Stimulated activated effector memory CD8-positive, alpha-beta T cell treated with anti-CD3 and anti-CD28 coated beads, Interleukin-12 subunit alpha, Interleukin-12 subunit beta, amount 100 ng/mL, for 72 hours (primary cell): ENCODE measurements around the gene OR10C1.
"Not testable (repeated sequence)": the region's sequence is repeated elsewhere in the genome, so short reads cannot be mapped to it uniquely, and the experiment has no call there.

Experiments used
- ATAC-seq: fragments of 150-1000 bp; cut with Tn5 transposase; 2 replicates; pipeline ENCODE4 v1.10.0; 2021
- DNase-seq, 2 donors: peaks; one replicate each; pipeline ENCODE4 v3.0.0; 2021 to 2022; ENCODE audit warnings: low spot score in 2 of 2
- H3K27ac Mint-ChIP-seq: one replicate; pipeline ENCODE4 v1.8.0; 2022; ENCODE audit warnings: mild to moderate bottlenecking, mixed read lengths
- H3K36me3 Mint-ChIP-seq: one replicate; pipeline ENCODE4 v1.8.0; 2022; ENCODE audit warnings: mild to moderate bottlenecking, mixed read lengths
- H3K4me1 Mint-ChIP-seq: one replicate; pipeline ENCODE4 v1.8.0; 2022; ENCODE audit warnings: mixed read lengths
- H3K4me3 Mint-ChIP-seq: one replicate; pipeline ENCODE4 v1.8.0; 2022; ENCODE audit warnings: mild to moderate bottlenecking, mixed read lengths
- H3K9me3 Mint-ChIP-seq: one replicate; pipeline ENCODE4 v1.8.0; 2022; ENCODE audit warnings: mixed read lengths

OR10C1 gene

GRCh38 chr6:29439006-29439405, at the start of gene OR10C1:
Gene OR10C1 (plus strand): TSS chr6:29439306. CDS start chr6:29440016, 710 bp downstream.
- no peaks in the 10 kb centered on the region for H3K9me3 Mint-ChIP-seq
- no peak within 1 kb of the TSS for H3K27ac Mint-ChIP-seq
- no peak for DNase-seq
- no peaks in the 10 kb centered on the region for H3K4me1 Mint-ChIP-seq
- no peak for ATAC-seq
- no peaks in the 10 kb centered on the region for H3K36me3 Mint-ChIP-seq
- H3K4me3 Mint-ChIP-seq = no peak within 1 kb of the TSS

GRCh38 chr6:29395331-29395730, 43.8 kb upstream of the OR10C1 start, which contains the start of gene OR12D2:
Gene OR12D2 (plus strand): TSS chr6:29395631. CDS start chr6:29396700, 1,069 bp downstream.
- Mint-ChIP-seq H3K4me3 (no peak within 1 kb of the TSS), H3K36me3 (no peaks in the 10 kb centered on the region), H3K27ac (no peak within 1 kb of the TSS), H3K9me3 (no peaks in the 10 kb centered on the region), H3K4me1 (no peaks in the 10 kb centered on the region)
- ATAC-seq (no peak), DNase-seq (no peak)

DNA sequence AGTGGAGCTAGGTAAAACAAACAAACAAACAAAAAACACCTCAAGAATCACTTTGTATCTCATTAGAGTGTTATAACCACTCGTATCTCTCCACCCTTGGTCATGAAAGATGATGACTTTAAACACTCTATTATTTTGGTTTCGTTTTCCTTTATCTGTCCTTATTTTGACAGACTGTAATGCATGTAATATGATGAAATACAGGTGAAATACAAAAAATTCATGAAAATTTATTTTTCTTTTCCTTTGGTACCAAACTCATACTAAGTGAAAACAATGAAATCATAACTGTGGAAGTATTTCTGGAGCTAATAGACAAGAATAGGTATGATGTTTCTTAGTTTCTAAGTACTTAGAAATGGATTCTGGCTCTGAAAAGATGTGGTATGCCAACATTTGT, 39.6 kb upstream of the OR10C1 start:
- DNase-seq (no peak), ATAC-seq (no peak)
- Mint-ChIP-seq H3K9me3 (no peaks in the 10 kb centered on the region), H3K4me3 (no peak overlapping the region), H3K36me3 (no peaks in the 10 kb centered on the region), H3K27ac (no peak overlapping the region), H3K4me1 (no peaks in the 10 kb centered on the region)

GRCh38 chr6:29403801-29404200, 35.3 kb upstream of the OR10C1 start:
- DNase-seq = no peak
- Mint-ChIP-seq H3K36me3 (no peaks in the 10 kb centered on the region), H3K4me1 (no peaks in the 10 kb centered on the region), H3K9me3 (no peaks in the 10 kb centered on the region), H3K27ac (no peak overlapping the region), H3K4me3 (no peak overlapping the region)
- no peak for ATAC-seq

DNA sequence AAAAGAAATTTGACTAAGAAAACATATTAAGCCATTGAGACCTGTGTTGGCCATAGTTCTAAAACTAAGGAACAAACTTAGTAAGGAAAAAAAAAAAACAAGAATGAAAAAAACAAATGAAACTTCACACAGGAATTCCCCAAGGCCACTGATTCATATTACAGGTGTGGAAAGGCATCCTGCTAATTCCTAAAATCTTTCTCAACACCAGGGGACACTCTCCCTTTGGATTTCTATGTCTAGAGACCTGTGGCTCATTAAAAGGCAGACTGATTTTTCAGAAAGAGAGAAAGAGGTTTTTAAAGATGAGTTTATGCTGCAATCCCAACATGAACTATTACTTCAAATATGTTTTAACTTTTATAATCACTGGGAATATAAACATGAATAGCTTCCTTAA, 24.5 kb upstream of the OR10C1 start, which contains the start of gene OR12D1:
OR12D1 (plus strand) TSS at position 341 of the 400 bp plus-strand sequence.
- DNase-seq = no peak
- Mint-ChIP-seq H3K27ac (no peak within 1 kb of the TSS), H3K9me3 (peaks cover 6% of the 10 kb centered on the region), H3K4me3 (no peak within 1 kb of the TSS), H3K4me1 (no peaks in the 10 kb centered on the region), H3K36me3 (no peaks in the 10 kb centered on the region)
- ATAC-seq = no peak

DNA sequence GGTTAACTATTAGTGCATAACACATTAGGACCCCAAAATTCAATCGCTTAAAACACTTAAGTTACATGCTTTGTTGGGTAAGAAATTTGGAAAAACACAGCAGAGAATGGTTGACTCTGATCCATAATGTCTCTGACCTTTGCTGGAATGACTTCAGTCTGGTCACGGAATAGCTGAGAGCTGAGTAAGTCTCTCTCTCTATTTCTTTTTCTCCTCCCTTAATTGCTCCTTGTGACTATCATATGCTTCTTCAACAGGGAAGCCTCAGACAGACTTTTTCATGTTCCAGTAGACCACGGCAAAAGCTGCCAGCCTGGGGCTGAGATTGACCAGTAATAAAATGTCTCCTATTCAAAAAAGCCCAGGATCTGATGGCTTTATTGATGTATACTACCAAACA, 19.6 kb upstream of the OR10C1 start:
- Mint-ChIP-seq H3K4me1 (no peaks in the 10 kb centered on the region), H3K36me3 (no peaks in the 10 kb centered on the region), H3K4me3 (no peak overlapping the region), H3K9me3 (no peaks in the 10 kb centered on the region), H3K27ac (no peak overlapping the region)
- no peak for DNase-seq
- no peak for ATAC-seq

GRCh38 chr6:29424168-29424567, 14.9 kb upstream of the OR10C1 start:
- no peaks in the 10 kb centered on the region for H3K4me1 Mint-ChIP-seq
- no peak overlapping the region for H3K4me3 Mint-ChIP-seq
- DNase-seq (no peak), ATAC-seq (no peak)
- H3K9me3 Mint-ChIP-seq = no peaks in the 10 kb centered on the region
- no peak overlapping the region for H3K27ac Mint-ChIP-seq
- no peaks in the 10 kb centered on the region for H3K36me3 Mint-ChIP-seq

DNA sequence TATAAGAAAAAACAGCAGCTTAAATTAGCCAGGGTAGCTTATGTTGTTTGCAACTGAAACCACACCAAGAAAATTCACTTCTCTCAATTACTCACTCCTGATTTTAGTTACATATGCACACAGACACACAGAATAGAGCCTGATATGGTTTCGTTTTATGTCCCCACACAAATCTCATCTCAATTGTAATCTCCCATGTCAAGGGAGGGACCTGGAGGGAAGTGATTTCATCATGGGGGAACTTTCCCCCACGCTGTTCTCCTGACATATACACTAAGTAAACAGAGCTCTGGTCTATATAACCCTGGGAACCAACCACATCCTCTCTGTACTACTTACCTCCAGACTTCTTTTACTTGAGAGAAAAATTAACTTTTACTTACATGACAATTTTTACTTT, 14.5 kb upstream of the OR10C1 start:
- ATAC-seq = peak; percentile 65

DNA sequence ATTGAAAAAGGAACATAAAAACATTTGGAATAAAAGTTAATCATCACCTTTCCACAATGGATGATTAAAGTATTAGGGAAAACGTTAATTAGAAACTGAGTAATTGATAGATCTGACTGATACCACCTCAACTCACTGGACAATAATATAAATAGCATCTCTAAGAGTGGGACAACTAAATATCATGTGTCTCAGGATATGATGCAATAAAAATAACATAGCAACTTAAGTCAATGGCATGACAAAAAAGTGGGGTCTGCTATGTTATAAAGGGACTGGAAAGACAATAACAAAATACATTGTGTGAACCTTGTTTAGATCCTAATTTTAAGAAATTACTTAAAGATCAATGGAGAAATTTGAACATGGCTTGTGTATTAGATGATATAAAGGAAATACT, 14.0 kb upstream of the OR10C1 start:
- ATAC-seq = no peak
- Mint-ChIP-seq H3K4me3 (no peak overlapping the region), H3K9me3 (no peaks in the 10 kb centered on the region), H3K27ac (no peak overlapping the region), H3K36me3 (no peaks in the 10 kb centered on the region), H3K4me1 (no peaks in the 10 kb centered on the region)
- DNase-seq = no peak

More for the DNA sequence above, 14.5 kb upstream of the OR10C1 start:
- DNase-seq = no peak
- Mint-ChIP-seq H3K27ac (no peak overlapping the region), H3K9me3 (no peaks in the 10 kb centered on the region), H3K4me1 (no peaks in the 10 kb centered on the region), H3K36me3 (no peaks in the 10 kb centered on the region), H3K4me3 (no peak overlapping the region)

DNA sequence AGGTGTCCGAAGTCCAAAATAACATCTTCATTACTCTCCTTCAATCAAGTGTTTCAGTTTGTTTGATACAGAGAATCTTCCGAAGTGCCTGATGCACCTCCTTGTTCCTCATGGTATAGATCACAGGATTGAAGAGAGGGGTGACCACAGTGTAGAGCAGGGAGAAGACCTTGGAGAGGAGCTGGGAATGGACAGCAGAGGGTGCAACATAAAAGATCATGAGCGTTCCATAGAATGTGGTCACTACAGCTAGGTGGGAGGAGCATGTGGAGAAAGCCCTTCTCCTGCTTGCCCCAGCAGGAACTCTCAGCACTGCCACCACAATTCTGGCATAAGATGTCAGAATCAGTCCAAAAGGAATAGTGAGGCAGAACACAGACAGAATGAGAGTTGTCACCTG, 12.5 kb upstream of the OR10C1 start:
- Mint-ChIP-seq H3K9me3 (no peaks in the 10 kb centered on the region), H3K36me3 (no peaks in the 10 kb centered on the region), H3K27ac (no peak overlapping the region), H3K4me1 (no peaks in the 10 kb centered on the region), H3K4me3 (no peak overlapping the region)
- no peak for ATAC-seq
- no peak for DNase-seq

DNA sequence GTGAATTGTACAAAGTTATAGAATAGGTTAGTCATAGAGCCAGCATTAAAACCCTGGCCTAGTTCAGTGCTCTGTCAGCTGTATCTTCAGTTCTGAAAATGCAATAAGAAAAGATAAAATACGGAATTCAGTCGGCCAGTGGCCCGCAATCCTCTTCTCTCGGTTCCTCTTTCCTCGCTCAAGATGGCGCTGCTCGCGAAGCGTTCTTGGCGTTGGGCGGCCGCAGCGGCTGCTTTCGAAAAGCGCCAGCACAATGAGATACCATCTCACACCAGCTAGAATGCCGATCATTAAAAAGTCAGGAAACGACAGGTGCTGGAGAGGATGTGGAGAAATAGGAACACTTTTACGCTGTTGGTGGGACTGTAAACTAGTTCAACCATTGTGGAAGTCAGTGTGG, 2.4 kb upstream of the OR10C1 start:
- not testable (repeated sequence) for H3K9me3 Mint-ChIP-seq, DNase-seq, H3K36me3 Mint-ChIP-seq, H3K27ac Mint-ChIP-seq, H3K4me1 Mint-ChIP-seq, H3K4me3 Mint-ChIP-seq, ATAC-seq

DNA sequence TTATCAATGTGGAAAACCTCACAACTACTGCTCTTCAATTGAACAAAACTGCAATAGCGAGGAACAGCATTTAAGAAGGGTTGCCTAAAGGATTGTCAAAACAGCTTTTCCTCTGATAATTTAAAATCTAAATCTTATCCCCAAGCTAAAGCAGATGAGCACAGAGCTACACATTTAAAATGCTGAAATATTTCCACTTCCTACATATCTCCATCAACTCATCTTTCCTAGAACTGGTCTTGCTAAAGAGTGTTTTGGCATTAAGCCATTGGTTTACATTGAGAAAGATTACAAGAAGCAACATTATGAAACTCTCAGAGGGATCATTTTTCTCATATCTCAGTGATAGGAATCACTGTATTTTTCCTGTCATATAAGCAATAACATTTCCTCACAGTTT, 3.6 kb downstream of the OR10C1 start:
- no peaks in the 10 kb centered on the region for H3K36me3 Mint-ChIP-seq
- DNase-seq (no peak), ATAC-seq (no peak)
- no peaks in the 10 kb centered on the region for H3K9me3 Mint-ChIP-seq
- no peak overlapping the region for H3K27ac Mint-ChIP-seq
- H3K4me1 Mint-ChIP-seq = no peaks in the 10 kb centered on the region
- H3K4me3 Mint-ChIP-seq = no peak overlapping the region

GRCh38 chr6:29444031-29444430, 4.9 kb downstream of the OR10C1 start:
- H3K4me3 Mint-ChIP-seq, H3K36me3 Mint-ChIP-seq, H3K27ac Mint-ChIP-seq, DNase-seq, ATAC-seq, H3K9me3 Mint-ChIP-seq, H3K4me1 Mint-ChIP-seq: not testable (repeated sequence)

DNA sequence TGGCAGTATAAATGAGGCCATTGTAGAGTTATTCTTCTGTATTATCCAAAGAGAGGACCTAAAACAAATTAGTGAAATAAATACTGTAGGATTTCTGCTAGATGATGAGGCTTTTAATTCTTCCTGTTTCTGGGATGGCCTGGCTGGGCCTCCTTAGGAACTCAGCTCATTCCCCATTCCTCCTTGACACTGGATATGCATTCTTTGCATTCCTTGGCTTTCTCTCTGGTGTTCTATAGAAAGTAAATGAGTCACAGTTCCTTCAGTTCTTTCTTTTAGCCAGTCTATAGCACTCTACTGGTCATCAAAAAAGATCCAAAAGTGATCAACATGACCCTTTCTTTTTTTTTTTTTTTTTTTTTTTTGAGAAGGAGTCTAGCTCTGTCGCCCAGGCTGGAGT, 8.6 kb downstream of the OR10C1 start:
- H3K9me3 Mint-ChIP-seq = peaks cover 4% of the 10 kb centered on the region
- no peaks in the 10 kb centered on the region for H3K4me1 Mint-ChIP-seq
- ATAC-seq (no peak), DNase-seq (no peak)
- H3K27ac Mint-ChIP-seq = no peak overlapping the region
- no peaks in the 10 kb centered on the region for H3K36me3 Mint-ChIP-seq
- no peak overlapping the region for H3K4me3 Mint-ChIP-seq

DNA sequence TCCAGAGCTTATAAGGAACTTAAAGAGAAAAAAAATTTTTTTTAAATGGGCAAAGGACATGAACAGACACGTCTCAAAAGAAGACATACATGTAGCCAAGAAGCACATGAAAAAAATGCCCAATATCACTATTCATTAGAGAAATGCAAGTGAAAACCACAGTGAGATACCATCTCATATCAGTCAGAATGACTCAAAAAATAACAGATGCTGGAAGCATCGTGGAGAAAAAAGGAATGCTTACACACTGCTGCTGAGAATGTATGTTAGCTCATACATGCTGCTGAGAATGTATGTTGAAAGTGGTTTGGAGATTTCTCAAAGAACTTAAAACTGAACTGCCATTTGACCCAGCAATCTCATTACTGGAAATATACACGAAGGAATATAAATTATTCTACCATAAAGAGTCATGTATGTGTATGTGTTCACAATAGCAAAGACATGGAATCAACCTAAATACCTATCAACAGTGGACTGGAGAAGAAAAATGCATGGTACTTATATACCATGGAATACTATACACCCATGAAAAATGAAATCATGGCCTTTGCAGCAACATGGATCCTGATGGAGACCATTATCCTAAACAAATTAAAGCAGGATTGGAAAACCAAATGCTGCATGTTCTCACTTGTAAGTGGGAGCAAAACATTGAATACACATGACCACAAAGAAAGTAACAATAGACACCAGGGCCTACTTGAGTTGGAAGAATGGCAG, 12.5 kb downstream of the OR10C1 start:
- Mint-ChIP-seq H3K27ac (no peak overlapping the region), H3K4me3 (no peak overlapping the region), H3K9me3 (peaks cover 4% of the 10 kb centered on the region), H3K4me1 (no peaks in the 10 kb centered on the region), H3K36me3 (no peaks in the 10 kb centered on the region)
- no peak for DNase-seq
- no peak for ATAC-seq

GRCh38 chr6:29456971-29457370, 17.9 kb downstream of the OR10C1 start, which contains the start of the genes OR11A1 and OR2H1:
Gene OR11A1 (minus strand): TSS chr6:29457071. CDS start chr6:29427641, 29,430 bp downstream.
Gene OR2H1 (plus strand): TSS chr6:29457155. CDS start chr6:29461770, 4,615 bp downstream.
- no peaks in the 10 kb centered on the region for H3K9me3 Mint-ChIP-seq
- ATAC-seq (no peak), DNase-seq (no peak)
- H3K4me3 Mint-ChIP-seq = no peak within 1 kb of the TSS
- H3K27ac Mint-ChIP-seq = no peak within 1 kb of the TSS
- no peaks in the 10 kb centered on the region for H3K4me1 Mint-ChIP-seq
- no peaks in the 10 kb centered on the region for H3K36me3 Mint-ChIP-seq
